ENCODE measurements around the gene NELFCD.

DNA sequence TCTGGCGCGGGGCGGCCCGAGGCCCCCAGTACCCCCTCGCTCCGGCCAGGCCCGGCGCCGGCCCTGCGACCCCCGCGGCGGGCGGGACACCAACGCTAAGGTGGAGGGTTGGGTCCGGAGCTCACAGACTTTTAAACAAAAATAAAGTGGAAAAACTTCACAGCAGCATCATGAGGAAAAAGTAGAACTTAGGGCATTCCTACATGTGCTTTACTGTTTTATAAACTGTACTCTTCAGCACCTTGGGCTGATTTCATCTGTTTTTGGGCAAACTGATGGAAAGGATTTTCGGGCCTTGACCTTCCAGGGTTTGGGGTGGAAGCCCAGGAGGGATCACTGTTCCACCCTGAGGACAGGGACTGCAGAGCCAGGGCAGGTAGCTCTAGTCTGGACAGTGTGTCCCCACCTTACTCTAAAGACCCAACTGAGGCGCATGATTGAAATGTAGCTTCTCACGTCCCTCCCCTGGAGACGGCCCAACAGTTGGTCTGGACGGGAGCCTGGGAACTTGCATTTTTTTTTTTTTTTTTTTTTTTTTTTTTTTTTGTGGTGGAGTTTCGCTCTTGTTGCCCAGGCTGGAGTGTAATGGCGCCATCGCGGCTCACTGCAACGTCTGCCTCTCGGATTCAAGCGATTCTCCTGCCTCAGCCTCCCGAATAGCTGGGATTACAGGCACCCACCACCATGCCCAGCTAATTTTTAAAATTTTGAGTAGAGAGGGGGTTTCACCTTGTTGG is 740 bp downstream of the NELFCD start:
- no peak for TF ChIP-seq POLR2A (IDR thresholded peaks at IDR 0.05)
- TF ChIP-seq, protein P1, sequence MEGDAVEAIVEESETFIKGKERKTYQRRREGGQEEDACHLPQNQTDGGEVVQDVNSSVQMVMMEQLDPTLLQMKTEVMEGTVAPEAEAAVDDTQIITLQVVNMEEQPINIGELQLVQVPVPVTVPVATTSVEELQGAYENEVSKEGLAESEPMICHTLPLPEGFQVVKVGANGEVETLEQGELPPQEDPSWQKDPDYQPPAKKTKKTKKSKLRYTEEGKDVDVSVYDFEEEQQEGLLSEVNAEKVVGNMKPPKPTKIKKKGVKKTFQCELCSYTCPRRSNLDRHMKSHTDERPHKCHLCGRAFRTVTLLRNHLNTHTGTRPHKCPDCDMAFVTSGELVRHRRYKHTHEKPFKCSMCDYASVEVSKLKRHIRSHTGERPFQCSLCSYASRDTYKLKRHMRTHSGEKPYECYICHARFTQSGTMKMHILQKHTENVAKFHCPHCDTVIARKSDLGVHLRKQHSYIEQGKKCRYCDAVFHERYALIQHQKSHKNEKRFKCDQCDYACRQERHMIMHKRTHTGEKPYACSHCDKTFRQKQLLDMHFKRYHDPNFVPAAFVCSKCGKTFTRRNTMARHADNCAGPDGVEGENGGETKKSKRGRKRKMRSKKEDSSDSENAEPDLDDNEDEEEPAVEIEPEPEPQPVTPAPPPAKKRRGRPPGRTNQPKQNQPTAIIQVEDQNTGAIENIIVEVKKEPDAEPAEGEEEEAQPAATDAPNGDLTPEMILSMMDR (IDR thresholded peaks at IDR 0.05), result no peak
